ENCODE data around the gene IDE.
A peak's percentile ranks its signal among the peaks of the same experiment; 100 is the strongest.
"Not testable (repeated sequence)": the region's sequence is repeated elsewhere in the genome, so short reads cannot be mapped to it uniquely, and the experiment has no call there.

IDE gene

DNA sequence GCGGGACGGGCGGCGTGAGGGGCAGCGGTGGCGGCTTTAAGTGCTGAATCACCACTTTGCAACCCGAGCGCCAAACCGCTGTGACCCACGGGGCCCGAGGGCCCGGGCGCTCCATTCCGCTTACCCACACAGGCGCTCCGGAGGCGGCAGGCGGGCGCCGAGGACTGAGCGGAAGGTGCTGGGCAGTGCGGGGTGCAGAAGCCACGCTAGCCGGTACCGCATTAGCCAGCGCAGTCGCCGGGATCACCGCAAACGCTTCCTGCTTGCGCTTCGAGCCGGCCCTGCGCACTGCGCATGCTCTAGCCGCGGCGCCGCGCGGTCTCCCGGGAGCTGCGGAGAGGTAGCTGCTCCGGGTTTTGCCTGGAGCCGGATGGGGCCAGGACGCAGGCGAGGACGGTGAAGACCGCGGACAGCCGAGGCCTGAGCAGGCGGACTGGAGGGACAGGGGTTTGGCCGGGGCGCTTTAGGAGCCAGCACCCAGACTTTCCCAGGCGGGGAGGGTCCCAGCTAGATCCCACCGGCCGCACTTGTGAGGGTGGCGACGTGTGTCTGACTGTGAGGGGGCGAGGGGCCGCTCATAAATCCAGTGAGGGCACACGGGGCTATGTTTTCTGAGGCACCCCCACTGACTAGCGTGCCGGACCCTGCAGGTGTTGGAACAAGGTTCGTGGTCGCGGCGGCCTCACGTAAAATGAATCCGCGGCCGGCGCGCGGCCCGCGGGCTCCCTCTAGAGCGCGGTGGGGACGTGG lies at the start of gene IDE:
Gene IDE, minus strand, starts transcription at position 296 of the 750 bp plus-strand sequence. Its CDS starts 74 bp downstream, at position 222.
- peak; percentile 75 for DNase-seq

DNA sequence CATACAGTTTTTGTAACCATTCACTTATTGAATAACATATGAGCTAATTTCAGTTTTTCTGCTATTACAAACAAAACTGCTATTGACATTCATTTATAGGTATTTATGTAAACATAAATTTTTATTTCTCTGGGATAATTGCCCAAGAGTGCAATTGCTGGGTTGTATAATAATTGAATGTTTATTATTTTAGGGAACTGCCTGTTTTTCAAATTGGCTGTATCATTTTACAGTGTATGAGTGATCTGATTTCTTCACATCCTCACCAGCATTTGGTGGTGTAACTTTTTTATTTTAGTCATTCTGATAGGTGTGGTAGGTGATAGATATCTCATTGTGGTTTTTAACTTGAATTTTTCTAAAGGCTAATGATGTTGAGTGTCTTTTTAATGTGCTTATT lies 45.5 kb upstream of the IDE start:
- no peak for DNase-seq

DNA sequence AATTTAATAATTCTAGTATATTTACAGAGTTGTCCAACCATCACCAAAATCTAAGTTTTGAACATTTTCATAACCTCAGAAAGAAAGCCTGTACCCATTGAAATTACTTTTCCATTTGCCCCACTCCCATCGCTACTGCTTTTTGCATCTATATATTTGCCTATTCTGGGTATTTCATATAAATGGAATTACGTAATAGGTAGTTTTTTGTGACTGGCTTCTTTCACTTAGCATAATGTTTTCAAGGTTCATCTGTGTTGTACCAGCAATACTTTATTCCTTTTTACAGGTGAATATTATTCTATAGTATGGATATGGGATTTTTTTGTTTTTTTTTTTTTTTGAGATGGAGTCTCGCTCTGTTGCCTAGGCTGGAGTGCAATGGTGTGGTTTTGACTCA lies 41.6 kb upstream of the IDE start:
- DNase-seq = no peak

DNA sequence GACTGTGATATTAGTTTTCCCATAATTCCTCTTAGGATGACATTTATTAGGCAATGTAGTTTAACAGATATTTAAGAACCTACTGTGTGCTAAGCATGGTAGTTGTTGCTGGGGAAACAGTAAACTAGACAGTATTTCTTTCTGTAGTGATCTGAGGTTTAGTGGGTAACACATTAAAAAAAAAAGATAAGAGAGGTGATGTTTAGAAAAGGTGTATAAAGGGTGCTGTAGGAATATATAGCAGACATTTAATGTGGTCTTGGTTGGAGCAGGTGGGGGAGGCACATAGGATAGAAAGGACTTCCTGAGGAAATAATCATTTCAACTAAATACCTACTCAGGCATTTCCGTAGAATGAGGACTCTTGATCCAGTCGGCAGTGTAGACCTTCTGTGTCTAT lies 30.9 kb upstream of the IDE start:
- no peak for DNase-seq

DNA sequence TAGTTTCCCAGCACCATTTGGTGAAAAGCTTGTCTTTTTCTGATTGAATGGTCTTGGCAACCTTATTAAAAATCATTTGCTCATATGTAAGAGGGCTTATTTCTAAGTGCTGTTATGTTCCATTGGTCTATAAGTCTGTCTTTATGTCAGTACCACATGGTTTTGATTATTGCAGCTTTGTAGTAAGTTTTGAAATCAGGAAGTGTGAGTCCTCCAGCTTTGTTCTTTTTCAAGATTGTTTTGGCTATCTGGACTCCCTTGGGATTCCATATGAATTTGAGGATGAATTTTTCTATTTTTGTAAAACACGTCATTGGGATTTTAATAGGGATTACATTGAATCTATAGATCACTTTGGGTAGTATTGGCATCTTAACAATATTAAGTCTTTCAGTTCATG lies 24.4 kb upstream of the IDE start:
- no peak for DNase-seq

DNA sequence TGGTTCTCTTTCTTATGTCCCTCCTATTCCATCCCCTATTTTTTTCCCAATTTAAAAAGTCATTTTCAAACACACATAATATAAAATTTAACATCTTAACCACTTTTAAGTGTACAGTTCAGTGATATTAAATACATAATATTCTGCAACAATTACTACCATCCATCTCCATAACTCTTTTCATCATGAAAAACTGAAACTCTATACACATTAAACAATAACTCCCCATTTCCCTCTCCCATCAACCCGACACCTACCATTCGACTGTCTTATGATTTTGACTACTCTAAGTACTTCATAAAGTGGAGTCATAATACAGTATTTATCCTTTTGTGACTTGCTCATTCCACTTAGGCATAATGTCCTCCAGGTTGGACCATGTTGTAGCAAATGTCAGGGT lies 21.6 kb upstream of the IDE start:
- DNase-seq = no peak

DNA sequence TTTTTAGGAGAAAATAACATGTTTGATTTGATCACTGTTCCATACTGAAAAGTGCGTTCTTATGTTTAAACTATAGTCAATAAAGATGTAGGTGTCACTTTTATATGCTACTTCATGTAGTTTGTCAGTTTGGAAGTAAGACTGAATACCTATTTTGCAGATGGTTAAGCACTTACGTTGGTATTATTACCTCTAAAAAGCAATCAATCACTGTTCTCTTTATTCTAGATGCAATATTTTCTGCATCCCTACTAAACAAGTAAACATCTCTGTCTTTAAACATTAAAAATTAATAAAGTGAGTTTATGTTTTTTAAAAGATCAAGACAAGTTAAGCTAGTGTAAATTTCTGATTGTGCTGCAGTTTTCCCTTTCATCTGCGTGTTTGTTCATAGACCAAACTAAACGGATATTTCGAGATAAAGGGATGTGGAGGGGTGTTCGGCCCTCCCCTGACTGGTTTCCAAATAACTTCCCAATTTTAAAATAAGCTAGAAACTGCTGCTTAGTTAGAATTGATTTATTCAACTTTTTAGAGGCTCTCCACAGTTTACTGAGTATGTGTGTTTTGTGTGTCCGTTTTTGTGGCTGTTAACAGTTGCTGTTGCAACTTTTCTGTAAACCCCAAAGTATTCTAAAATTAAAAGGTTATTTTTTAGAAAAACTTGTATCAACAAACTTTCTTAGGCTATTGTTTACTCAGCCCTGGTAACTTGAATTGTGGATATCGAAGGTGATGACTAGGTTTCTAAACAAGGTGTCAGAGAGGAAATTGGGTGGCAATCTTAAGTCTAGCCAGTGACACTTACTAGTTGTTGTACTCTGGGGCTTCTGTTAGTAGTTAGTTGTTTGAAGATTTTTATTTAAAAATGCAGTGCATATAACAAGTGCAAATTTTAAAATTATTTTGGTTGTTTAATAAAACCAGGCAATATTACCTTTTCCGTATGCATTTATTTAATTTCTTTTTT lies 20.0 kb upstream of the IDE start:
- DNase-seq = no peak

DNA sequence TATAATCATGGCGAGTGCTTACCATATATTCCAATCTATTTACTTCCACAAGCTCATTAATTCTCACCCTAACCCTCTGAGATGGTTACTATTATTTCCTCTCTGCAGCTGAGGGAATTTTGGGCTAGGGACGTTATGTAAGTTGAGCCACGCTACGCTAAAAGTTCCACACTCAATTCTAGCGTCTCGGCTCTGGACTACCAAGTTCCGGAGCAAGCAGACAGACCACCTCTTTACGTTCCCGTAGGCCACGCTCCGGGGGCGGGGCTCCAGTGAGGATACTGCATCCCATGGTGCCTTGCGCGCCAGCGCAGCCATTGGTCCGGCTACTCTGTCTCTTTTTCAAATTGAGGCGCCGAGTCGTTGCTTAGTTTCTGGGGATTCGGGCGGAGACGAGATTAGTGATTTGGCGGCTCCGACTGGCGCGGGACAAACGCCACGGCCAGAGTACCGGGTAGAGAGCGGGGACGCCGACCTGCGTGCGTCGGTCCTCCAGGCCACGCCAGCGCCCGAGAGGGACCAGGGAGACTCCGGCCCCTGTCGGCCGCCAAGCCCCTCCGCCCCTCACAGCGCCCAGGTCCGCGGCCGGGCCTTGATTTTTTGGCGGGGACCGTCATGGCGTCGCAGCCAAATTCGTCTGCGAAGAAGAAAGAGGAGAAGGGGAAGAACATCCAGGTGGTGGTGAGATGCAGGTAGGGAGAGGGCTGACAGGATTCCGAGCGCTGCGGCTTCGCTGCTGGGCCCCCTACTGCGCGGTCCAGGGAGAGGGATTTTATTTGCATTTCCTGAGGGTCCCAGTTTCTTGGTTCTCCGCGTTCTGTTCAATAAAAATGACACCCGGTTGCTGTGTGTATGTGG lies 19.1 kb upstream of the IDE start, which contains the start of gene KIF11:
Gene KIF11, plus strand, starts transcription at position 370 of the 858 bp plus-strand sequence. Its CDS starts 246 bp downstream, at position 616.
- peak; percentile 95 for DNase-seq

DNA sequence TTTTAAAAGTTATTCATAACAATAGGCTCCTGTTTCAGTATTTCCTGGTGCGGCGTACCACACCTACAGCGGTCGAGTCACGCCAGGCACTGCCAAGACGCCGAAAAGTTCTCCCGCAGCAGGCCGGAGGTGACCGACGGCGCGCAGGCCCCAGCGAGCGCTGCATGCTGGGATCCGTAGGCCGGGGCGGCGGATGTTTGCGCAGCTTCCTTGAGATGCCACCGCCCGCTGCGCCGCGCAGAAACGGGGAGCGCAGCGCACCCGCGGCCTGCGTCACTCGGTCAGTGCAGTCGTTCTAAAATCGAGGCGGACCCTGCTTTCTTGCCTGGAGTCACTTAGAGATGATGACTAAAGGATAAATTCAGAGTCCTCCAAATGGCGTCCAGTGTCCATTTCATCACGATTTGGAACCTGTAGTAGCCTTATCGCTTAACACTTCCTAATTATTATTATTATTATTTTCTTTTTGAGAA lies 17.7 kb upstream of the IDE start:
- DNase-seq = peak; percentile 89

DNA sequence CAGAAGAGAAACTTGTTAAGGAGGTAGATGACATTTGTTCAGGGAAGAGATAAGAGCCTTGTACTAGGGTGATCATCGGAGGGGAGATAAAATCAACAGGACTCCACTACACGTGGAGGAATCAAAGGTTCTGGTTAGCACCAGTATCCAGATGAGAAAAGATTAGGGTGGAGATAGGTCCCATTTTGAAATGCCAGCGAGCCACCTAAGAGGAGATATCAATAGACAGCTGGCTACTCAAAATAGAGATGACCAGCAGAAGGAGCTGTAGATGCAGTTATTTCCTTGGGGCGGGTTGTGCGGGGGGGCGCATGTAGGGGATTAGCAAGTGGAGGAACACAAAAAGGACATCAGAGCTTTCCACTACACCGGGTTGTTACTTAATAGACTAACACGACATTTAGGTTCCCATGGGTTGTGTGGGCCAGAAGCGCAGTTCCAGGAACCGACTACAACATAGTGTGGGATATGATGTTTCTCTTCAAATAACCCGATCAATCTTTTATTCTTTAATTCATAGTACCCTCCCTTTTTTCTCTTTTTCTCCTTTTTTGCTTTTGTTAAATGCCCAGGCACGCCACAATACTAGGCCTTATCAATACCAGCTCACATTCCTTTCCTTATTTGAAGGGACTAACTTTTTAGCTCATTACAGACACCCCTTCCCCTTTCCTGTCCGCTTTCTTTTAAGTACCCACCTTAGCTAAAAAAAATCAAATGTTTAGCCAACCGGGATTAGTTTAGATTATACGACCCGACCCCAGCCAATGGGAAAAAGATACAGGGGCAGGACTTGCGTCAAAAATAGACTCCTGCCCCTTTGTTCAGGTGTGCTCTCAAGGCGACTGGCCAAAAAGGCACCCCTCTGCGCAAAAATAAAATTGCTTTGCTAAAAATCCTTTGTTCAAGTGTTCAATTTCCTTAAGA lies 17.0 kb upstream of the IDE start:
- DNase-seq = no peak

DNA sequence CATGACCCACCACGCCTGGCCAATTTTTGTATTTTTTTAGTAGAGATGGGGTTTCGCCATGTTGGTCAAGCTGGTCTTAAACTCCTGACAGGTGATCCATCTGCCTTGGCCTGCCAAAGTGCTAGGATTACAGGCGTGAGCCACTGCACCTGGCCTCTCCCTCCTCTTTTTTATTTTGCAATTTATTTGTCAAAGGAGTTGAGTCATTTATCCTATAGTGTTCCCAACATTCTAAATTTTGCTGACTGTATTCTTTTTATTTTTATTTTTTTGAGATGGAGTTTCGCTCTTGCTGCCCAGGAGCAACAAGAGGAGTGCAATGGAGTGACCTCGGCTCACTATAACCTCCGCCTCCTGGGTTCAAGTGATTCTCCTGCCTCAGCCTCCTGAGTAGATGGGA lies 8.5 kb upstream of the IDE start:
- DNase-seq = not testable (repeated sequence)

DNA sequence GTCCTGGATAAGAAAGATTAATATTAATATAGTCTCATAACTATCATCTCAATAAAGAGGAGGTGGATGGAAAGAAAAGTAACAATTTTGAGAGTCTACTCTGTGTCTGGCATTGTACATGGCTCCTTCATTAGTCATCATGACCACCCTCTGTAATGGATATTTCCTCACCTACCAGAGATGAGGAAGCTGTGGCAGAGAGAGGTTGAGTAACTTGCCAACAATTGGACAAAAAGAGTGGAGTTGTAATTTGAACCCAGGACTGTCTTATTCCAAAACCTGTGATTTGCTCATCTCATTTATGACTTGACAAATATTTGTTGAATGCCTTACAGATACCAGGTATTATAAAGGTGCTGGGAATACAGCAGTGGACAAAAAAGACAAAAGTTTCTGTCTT lies 2.1 kb upstream of the IDE start:
- DNase-seq = no peak

DNA sequence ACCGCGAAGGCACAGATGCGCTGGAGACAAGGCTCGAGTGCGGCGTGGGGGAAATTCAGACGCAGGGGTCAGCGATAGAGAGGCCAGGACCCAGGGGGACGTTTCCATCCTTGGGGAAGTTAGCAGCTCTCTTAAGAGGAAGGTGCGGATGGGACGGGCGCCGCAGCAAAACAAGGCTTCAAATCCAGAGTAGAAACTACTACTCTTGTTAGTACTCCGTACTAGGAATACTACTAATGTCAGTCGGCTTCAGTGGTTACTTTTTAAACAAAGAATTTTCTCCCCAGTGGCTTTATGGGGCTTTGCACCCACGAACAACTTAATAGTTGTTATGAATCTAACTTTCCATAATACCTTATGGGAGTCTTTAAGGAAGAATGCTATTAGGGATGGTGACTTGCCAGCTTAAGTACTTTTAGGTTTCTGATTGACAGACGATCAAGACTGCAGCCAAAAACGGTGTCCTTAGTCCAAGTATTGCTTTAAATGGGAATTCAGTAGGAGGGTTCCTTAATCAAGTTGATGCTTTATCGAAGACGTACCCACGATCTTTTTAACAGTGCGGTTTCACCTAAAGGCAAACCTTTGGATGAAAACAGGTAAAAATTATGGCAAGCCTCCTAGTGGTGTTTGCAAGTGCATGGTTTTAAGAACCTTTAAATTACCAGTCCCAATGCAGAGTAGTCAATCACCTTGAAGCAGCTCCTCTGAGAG lies 812 bp upstream of the IDE start:
- DNase-seq = no peak

DNA sequence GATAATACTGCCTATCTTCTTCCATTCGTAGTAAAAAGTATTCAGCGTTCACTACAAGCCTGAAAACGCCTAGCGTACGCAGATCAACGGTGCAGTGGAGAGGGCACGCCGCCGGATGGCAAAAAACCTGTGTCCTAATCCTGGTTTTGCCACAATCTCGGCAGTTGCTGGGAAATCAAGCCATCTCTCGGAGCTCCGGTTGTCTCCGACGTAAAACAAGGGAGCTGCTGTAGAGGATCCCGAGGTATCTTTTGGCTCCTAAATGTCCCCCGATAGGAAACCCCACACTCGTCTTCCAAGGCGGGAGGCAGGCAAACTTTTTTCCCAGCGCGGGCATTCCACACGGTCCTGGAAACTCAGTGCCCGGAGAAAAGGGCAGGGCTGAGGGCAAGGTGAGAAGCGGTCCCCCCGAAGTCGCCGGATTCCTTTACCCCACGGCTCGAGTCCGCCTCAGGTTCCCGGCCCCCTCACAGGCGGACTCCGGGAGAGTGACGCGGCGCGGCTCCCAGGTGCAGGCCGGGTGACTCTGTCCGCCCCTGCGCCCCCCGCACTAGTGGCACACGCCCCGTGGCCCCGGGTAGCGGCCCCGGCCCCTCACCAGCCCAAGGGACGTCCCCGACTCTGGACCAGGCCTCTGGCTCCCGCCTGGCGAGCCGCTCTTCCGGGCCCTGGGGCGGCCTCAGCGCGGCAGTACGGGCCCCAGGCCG lies 649 bp downstream of the IDE start:
- peak; percentile 38 for DNase-seq

DNA sequence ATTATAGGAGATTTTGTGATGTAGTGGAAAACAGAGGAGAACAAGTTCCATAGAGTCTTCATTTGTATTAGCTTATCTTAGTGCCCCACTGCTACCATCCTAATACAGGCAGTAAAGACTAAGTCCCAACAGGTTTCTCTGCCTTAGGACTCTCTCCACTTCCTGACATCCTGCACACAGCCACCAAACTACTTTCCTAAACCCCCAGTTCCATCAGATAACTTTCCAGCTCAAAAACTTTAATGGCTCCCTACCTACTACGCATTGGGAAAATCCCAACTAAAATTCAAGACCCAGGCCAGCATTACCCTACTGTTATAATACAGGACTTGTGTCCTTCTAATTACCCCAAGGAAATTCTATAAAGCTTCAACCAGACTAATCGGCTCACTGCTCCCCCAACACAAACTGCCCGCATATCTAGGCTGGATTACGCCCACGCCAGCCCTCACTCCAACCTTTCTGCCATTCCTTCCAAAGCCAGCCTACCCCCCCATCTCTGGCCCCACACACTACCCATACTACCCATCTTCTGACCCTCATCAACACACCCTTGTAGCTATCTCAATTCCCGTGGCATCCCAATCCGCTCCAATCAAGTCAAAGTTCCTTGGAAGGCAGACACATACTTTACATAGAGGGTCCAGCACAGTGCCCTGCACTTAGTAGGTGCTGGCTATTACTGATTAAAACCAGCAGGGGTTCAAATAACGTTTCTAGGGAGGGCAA lies 1.4 kb downstream of the IDE start:
- no peak for DNase-seq

DNA sequence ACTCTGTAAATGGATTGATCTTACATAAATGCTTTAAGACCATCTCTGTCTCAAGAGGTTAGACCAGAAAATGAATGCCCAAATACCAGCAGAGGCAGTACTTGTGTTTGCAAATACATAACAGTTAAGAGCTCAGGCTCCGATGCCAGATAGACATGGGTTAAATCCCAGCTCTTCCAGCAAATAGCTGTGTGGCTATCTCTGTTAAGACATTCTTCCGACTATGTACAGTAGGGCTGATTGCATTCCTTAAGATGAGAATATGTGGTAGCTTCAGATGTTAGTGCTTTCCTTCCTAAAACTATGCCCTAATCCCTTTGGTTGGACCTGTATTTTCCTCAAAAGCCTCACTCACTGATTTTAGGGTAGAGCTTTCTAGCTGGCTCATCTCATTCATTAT lies 2.2 kb downstream of the IDE start:
- DNase-seq = no peak

DNA sequence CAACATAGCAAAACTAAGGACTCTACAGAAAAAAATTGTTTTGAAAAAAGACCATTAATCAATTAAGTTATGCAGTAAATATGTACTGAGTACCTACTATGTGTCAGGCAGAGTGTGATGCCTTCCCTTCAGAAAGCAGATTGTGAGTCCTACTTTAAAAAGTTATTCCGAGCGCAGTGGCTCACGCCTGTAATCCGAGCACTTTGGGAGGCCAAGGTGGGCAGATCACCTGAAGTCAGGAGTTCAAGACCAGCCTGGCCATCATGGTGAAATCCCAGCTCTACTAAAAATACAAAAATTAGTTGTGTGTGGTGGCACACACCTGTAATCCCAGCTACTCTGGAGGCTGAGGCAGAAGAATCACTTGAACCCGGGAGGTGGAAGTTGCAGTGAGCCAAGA lies 4.2 kb downstream of the IDE start:
- DNase-seq = not testable (repeated sequence)

DNA sequence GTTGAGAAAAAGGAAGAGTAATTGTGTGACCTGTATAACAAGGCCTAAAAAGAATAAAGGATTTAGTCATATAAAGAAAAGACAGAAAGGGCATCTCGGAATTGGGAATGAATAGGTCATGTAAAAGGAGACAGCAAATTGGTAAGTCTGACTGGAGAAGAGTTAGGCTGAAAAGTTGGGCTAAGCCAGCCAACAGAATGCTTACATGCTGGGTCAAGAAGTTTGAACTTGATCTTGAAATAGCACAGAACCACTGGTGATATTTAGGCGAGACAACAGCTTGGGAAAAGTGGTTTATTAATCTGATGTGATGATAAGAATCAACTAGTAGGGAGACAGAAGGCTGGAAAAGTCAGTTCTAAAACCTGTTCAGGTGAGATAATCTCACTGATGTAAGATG lies 4.8 kb downstream of the IDE start:
- DNase-seq = no peak

DNA sequence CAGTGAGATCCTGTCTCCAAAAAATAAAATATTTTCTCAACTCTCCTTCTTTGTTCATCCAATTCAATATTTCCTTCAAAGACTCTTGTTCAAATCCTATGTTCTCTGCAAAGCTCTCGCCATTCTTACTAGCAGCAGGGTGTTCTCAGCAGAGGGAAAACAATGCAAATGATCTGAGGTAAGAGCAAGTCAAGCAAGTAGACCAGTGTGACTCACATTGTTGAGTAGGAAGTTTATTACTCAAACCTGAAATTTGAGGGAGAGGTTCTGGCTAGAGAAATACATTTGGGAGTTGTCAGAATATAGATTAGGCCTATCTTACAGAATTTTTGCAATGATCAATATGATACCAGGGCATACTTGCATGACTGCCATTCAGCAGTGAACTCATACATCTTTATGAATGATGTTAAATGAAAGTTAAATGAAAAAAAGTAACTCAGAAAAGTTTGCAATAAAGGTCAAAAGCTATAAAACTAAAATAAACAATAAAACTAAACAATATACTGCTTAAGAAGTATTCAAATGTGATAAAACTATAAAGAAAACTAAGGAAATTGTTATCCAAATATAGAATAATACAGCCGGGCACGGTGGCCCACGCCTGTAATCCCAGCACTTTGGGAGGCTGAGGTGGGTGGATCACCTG lies 5.8 kb downstream of the IDE start:
- no peak for DNase-seq
